Uterus (tissue), 4 donors: ENCODE data around the gene STK32C. TPM values are rescaled to one million over a fixed set of nuclear protein-coding genes. Genes with fewer than 3 reads are reported as not detected.

Source experiments
- DNase-seq, 2 donors: peaks; one replicate each; pipeline ENCODE4 v3.0.0-alpha.2; 2019 to 2020
- H3K27ac ChIP-seq, 2 donors: fragments of 200-600 bp; sonication (generic); 1 replicate in 1 of 2; 2 replicates in 1 of 2; pipeline ENCODE4 v1.5.1; 2016 to 2018
- H3K27me3 ChIP-seq, 2 donors: fragments of 200-600 bp; sonication (generic); one replicate each; pipeline ENCODE4 v1.5.1; 2018 to 2019; ENCODE audit warnings: control low read depth in 1 of 2
- H3K36me3 ChIP-seq, 2 donors: fragments of 200-600 bp; sonication (generic); one replicate each; pipeline ENCODE4 v1.5.1; 2019; ENCODE audit warnings: control low read depth in 1 of 2
- H3K4me1 ChIP-seq, 2 donors: fragments of 200-600 bp; sonication (generic); one replicate each; pipeline ENCODE4 v1.5.1; 2018 to 2019; ENCODE audit warnings: control low read depth in 1 of 2
- H3K4me3 ChIP-seq, 2 donors: fragments of 200-600 bp; sonication (generic); 1 replicate in 1 of 2; 2 replicates in 1 of 2; pipeline ENCODE4 v1.5.1; 2018 to 2019; ENCODE audit warnings: mild to moderate bottlenecking in 1 of 2
- H3K9me3 ChIP-seq, 2 donors: fragments of 200-600 bp; sonication (generic); one replicate each; pipeline ENCODE4 v1.5.1; 2019; ENCODE audit warnings: control low read depth in 1 of 2
- POLR2A ChIP-seq, 2 donors: fragments of 450-650 bp; IDR thresholded peaks; one replicate each; pipeline ENCODE4 v1.6.1; 2016; ENCODE audit warnings: antibody characterized with exemption in 2 of 2, mild to moderate bottlenecking in 1 of 2, moderate library complexity in 1 of 2
- intact Hi-C: fragments of 100-400 bp; cut with DNase I; formaldehyde crosslinking; loops from one replicate; pipeline ENCODE4 v1.15.1; 2023; ENCODE audit warnings: low total_unique reads
- total RNA-seq, 4 donors: library from RNA; depleted of rRNA in 3 of 4; stranded (reverse); fragments of >200 nt in 3 of 4; gene quantifications; one replicate each; pipeline versions ENCODE4 v1.1.0 to v1.2.4, GENCODE V29; 2014 to 2023
- TF ChIP-seq, protein P1 (sequence below), 4 experiments: fragments of 200-600 bp in 2 of 4; fragments of 450-650 bp in 2 of 4; sonication (generic) in 2 of 4; IDR thresholded peaks; one replicate each; pipeline ENCODE4 v1.5.1; 2016 to 2019; ENCODE audit warnings: antibody characterized with exemption in 4 of 4, mild to moderate bottlenecking in 2 of 4, moderate library complexity in 1 of 4
- donor health status: DM: yes; HTN: yes; CAD: no.

STK32C gene
- total RNA-seq, 4 donors from 2014 or later = 0.51 to 17.2 (median 3.2) TPM

DNA sequence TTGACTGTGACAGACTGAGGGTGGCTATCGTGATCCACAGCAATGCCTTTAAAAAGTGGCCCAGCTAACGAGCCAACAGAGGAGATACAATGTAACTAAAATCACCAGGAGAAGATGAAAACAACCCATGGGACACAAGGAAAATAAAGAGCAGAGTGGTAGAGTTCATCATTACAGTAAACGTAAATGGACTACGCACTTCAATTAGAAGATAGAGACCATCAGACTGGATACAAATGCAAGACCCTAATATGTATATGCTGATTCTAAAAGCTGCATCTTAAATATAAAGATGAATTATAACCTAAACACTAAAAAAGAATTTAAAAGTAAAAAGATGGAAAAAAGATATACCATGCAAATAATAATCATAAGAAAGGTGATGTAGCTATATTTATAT is 6.6 kb upstream of the STK32C start:
- no peak for TF ChIP-seq POLR2A (IDR thresholded peaks at IDR 0.05)
- TF ChIP-seq, protein P1, sequence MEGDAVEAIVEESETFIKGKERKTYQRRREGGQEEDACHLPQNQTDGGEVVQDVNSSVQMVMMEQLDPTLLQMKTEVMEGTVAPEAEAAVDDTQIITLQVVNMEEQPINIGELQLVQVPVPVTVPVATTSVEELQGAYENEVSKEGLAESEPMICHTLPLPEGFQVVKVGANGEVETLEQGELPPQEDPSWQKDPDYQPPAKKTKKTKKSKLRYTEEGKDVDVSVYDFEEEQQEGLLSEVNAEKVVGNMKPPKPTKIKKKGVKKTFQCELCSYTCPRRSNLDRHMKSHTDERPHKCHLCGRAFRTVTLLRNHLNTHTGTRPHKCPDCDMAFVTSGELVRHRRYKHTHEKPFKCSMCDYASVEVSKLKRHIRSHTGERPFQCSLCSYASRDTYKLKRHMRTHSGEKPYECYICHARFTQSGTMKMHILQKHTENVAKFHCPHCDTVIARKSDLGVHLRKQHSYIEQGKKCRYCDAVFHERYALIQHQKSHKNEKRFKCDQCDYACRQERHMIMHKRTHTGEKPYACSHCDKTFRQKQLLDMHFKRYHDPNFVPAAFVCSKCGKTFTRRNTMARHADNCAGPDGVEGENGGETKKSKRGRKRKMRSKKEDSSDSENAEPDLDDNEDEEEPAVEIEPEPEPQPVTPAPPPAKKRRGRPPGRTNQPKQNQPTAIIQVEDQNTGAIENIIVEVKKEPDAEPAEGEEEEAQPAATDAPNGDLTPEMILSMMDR (IDR thresholded peaks at IDR 0.05) = no peak
- Histone ChIP-seq H3K27ac (no peak overlapping the region), H3K36me3 (no peaks in the 10 kb centered on the region), H3K4me1 (no peaks in the 10 kb centered on the region), H3K4me3 (no peak overlapping the region), H3K27me3 (no peaks in the 10 kb centered on the region), H3K9me3 (no peaks in the 10 kb centered on the region)
- DNase-seq = no peak
- intact Hi-C loops = no loop called here

DNA sequence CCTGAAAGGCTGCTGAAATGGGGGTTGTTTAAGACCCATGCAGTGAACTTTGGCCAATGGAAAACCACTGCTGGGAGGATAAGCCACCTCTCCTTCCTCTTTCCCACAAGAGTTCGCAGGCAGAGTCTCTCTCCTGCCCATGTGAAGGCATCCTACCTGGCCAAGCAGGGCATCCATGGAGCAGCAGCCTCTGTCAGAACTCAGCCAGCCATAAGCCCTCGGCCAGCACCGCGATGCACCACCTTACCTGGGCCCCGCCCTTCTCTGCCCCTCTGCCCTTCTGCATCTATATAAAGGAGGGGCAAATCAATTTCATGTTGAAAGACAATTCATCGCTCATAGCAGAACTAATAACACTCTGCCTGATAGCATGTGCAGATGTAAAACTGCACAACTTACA is 6.1 kb upstream of the STK32C start:
- Histone ChIP-seq H3K36me3 (no peaks in the 10 kb centered on the region), H3K9me3 (no peaks in the 10 kb centered on the region), H3K4me3 (no peak overlapping the region), H3K4me1 (no peaks in the 10 kb centered on the region), H3K27ac (no peak overlapping the region), H3K27me3 (no peaks in the 10 kb centered on the region)
- DNase-seq = no peak
- TF ChIP-seq, protein P1 (IDR thresholded peaks at IDR 0.05) = no peak
- no peak for TF ChIP-seq POLR2A (IDR thresholded peaks at IDR 0.05)
- intact Hi-C loops = no loop called here

DNA sequence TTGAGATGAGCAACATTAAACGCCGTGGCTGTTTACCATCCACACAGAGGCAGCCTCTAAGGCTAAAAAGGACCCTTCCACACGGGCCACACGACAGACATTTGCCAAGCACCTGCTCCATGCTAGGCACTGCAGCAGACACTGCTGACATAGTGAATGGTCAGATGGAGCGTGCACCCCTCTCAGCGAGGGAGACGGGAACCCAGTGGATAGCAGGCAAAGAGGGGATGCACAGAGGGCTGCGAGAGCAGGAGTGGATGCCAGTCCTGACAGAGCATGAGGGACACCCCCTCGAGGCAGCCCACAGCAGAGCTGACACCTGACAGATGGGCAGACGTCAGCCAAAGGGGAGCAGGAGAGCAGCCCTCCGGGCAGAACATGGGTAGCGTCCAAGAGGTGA is 5.6 kb upstream of the STK32C start:
- Histone ChIP-seq H3K4me3 (no peak overlapping the region), H3K36me3 (no peaks in the 10 kb centered on the region), H3K9me3 (no peaks in the 10 kb centered on the region), H3K27ac (no peak overlapping the region), H3K27me3 (no peaks in the 10 kb centered on the region), H3K4me1 (no peaks in the 10 kb centered on the region)
- DNase-seq = no peak
- intact Hi-C loops = no loop called here
- TF ChIP-seq POLR2A (IDR thresholded peaks at IDR 0.05) = no peak
- TF ChIP-seq, protein P1 (IDR thresholded peaks at IDR 0.05) = no peak

DNA sequence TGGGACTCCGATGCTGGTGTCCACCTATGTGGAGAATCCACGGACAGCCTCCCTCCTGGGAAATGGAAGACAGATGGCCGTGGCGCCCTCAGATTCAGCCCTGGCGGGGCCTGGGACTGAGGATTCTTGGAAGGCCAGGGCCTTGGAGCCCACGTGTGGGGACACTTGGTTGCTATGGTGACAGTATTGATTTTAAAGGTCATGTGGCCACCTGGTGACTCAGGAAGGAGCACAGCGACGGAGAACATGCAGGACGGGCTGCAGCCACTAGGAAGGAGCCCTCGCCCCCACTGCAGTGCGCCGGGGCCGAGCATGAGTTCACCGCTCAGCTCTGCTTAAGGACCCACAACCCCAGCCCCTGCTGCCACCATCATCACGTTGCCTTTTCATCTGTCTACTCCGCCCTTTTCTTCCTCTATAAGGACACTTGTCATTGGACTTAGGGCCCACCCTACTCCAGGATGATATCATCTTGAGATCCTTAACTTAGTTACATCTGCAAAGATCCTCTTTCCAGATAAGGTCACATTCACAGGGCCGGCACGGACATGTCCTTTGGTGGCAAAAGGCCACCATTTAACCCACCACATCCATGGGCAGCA is 3.7 kb upstream of the STK32C start:
- DNase-seq = no peak

DNA sequence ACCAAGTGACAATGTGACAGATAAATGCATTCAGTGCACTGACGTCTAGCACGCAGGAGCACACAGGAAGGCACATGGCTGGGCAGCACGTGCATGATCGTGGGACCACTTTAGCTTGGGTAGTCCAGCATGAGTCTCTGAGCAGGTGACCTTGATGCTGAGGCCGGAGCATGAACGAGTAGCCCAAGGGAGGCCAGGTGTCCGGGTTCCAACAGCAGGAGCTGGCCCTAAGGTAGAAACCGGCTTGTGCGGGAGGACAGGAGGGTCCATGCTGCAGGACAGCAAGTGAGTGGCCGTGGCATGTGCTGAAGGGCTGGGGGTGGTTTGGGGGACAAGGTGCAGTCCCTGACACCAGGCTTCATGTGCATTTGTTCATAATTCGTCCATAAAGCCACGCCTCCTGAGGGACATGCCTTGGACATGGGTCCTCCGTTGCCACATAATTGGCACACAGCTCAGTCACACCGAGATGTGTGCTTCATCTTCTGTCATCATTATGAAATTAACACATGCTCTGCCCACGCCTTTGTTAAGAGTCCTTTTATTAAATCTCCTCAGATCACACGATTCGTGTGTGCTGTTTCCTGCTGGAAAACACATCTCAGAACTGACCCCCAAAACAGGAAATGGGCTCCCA is 3.1 kb upstream of the STK32C start:
- TF ChIP-seq, protein P1 (IDR thresholded peaks at IDR 0.05) = no peak
- no peak for TF ChIP-seq POLR2A (IDR thresholded peaks at IDR 0.05)
- intact Hi-C loops = no loop called here
- no peak for DNase-seq
- Histone ChIP-seq H3K27me3 (no peaks in the 10 kb centered on the region), H3K9me3 (no peaks in the 10 kb centered on the region), H3K27ac (no peak overlapping the region), H3K36me3 (no peaks in the 10 kb centered on the region), H3K4me3 (no peak overlapping the region), H3K4me1 (peaks cover 0 to 5% of the 10 kb centered on the region in 2 donors)

More for the DNA sequence above, 3.7 kb upstream of the STK32C start:
- Histone ChIP-seq H3K4me3 (no peak overlapping the region), H3K9me3 (no peaks in the 10 kb centered on the region), H3K27me3 (no peaks in the 10 kb centered on the region), H3K4me1 (peaks cover 0 to 4% of the 10 kb centered on the region in 2 donors), H3K27ac (no peak overlapping the region), H3K36me3 (no peaks in the 10 kb centered on the region)
- intact Hi-C loops = no loop called here
- TF ChIP-seq, protein P1 (IDR thresholded peaks at IDR 0.05) = no peak
- TF ChIP-seq POLR2A (IDR thresholded peaks at IDR 0.05) = no peak
